Endothelial cell of umbilical vein (primary cell): ENCODE results near the gene CCDC61. TPM values are rescaled to one million over a fixed set of nuclear protein-coding genes. Genes with fewer than 3 reads are reported as not detected.

Experiments
- BruUV-seq: library from RNA; stranded (reverse); fragments of 400-500 nt; replicated peaks from 2 replicates; lab custom pipeline; 2021; lab: Mats Ljungman, UMichigan
- CTCF ChIA-PET: fragments of 300-600, 350-600 bp; sonication (Branson Sonifier 250); formaldehyde crosslinking; loops from one replicate; lab custom pipeline; 2021; ENCODE audit warnings: antibody characterized with exemption, inconsistent platforms; lab: Charles Lee
- POLR2A ChIA-PET: fragments of 300-600, 350-600 bp; sonication (Branson Sonifier 250); formaldehyde crosslinking; loops from one replicate; lab custom pipeline; 2021; ENCODE audit warnings: antibody characterized with exemption, inconsistent platforms; lab: Charles Lee
- DNase-seq: peaks from one replicate; pipeline ENCODE4 v3.0.0-alpha.2; 2011; ENCODE audit warnings: low read depth, low spot score
- FAIRE-seq: peaks from 2 replicates; lab custom pipeline; 2011; peaks lifted over from hg19 to GRCh38; lab: Jason Lieb, UNC
- H2AFZ ChIP-seq: 2 replicates; pipeline ENCODE4 v1.6.0; 2012; ENCODE audit warnings: low read depth, low read length, control low read depth, inconsistent platforms
- H3K27ac ChIP-seq: 2 replicates; pipeline ENCODE4 v1.5.1; 2011; ENCODE audit warnings: low read depth, mild to moderate bottlenecking, control low read depth, low read length, moderate library complexity; ENCODE audit not compliant: insufficient read depth
- H3K27me3 ChIP-seq, 2 experiments: 2 replicates each; pipeline versions ENCODE4 v1.6.0 to v1.6.1; 2011; ENCODE audit warnings: low read length in 2 of 2, mixed read lengths in 1 of 2; ENCODE audit not compliant: control insufficient read depth in 2 of 2, insufficient read depth in 2 of 2
- H3K36me3 ChIP-seq, 2 experiments: 2 replicates in 1 of 2; 3 replicates in 1 of 2; pipeline ENCODE4 v1.5.1; 2011; ENCODE audit warnings: low read length in 2 of 2, mild to moderate bottlenecking in 1 of 2, moderate library complexity in 1 of 2; ENCODE audit not compliant: control insufficient read depth in 2 of 2, insufficient read depth in 2 of 2; ENCODE audit errors: extremely low read depth in 1 of 2
- H3K4me1 ChIP-seq: 3 replicates; pipeline ENCODE4 v1.5.1; 2011; ENCODE audit warnings: mild to moderate bottlenecking, low read length; ENCODE audit not compliant: control insufficient read depth, insufficient read depth; ENCODE audit errors: extremely low read depth
- H3K4me2 ChIP-seq: 2 replicates; pipeline ENCODE4 v1.6.1; 2011; ENCODE audit warnings: low read length, control low read depth, mixed read lengths; ENCODE audit not compliant: insufficient read depth
- H3K4me3 ChIP-seq, 3 experiments: fragments of 200-600 bp in 1 of 3; sonication (generic), shearing (Covaris generic) in 1 of 3; replicated peaks in 1 of 3; 2 replicates each; pipeline ENCODE4 v1.5.1; 2011 to 2016; ENCODE audit warnings: control low read depth in 3 of 3, low read length in 3 of 3, mild to moderate bottlenecking in 2 of 3, inconsistent platforms in 1 of 3, low read depth in 1 of 3, moderate library complexity in 1 of 3; ENCODE audit not compliant: insufficient read depth in 1 of 3
- H3K79me2 ChIP-seq: 2 replicates; pipeline ENCODE4 v1.6.0; 2012; ENCODE audit warnings: low read length, inconsistent platforms; ENCODE audit not compliant: control insufficient read depth, insufficient read depth
- H3K9ac ChIP-seq: replicated peaks from 2 replicates; pipeline ENCODE3; 2011; ENCODE audit warnings: low read length, control low read depth; ENCODE audit not compliant: insufficient read depth; ENCODE audit errors: extremely low read depth
- H3K9me1 ChIP-seq: replicated peaks from 3 replicates; pipeline ENCODE4 v1.6.0; 2011; ENCODE audit warnings: mild to moderate bottlenecking, low read length; ENCODE audit not compliant: control insufficient read depth, insufficient read depth; ENCODE audit errors: extremely low read depth
- H3K9me3 ChIP-seq: replicated peaks from 2 replicates; pipeline ENCODE4 v1.5.1; 2012; ENCODE audit warnings: low read length, inconsistent platforms; ENCODE audit not compliant: control insufficient read depth, insufficient read depth
- H4K20me1 ChIP-seq: replicated peaks from 2 replicates; pipeline ENCODE3; 2011; ENCODE audit warnings: mild to moderate bottlenecking, low read length; ENCODE audit not compliant: control insufficient read depth, insufficient read depth; ENCODE audit errors: extremely low read depth
- CTCF ChIP-seq, 2 donors: IDR thresholded peaks; 1 replicate in 1 of 2; 2 replicates in 1 of 2; pipeline ENCODE4 v1.5.1; 2011; ENCODE audit warnings: low read length in 2 of 2, mild to moderate bottlenecking in 2 of 2, moderate library complexity in 2 of 2, control low read depth in 1 of 2, inconsistent platforms in 1 of 2, low read depth in 1 of 2; ENCODE audit not compliant: insufficient read depth in 1 of 2; ENCODE audit errors: extremely low read depth in 1 of 2
- EZH2 ChIP-seq: IDR thresholded peaks from 2 replicates; pipeline ENCODE4 v1.6.1; 2012; ENCODE audit warnings: borderline replicate concordance, low read depth, mild to moderate bottlenecking, moderate library complexity, low read length, inconsistent platforms; ENCODE audit not compliant: severe bottlenecking
- FOS ChIP-seq: IDR thresholded peaks from 2 replicates; pipeline ENCODE4 v1.6.1; 2011; ENCODE audit warnings: mild to moderate bottlenecking, low read length, moderate library complexity, borderline replicate concordance; ENCODE audit not compliant: insufficient read depth
- GATA2 ChIP-seq: IDR thresholded peaks from 2 replicates; pipeline ENCODE4 v1.7.0; 2011; ENCODE audit warnings: low read depth, mild to moderate bottlenecking, moderate library complexity, mixed read lengths, low read length; ENCODE audit not compliant: insufficient read length, insufficient read depth
- JUN ChIP-seq: IDR thresholded peaks from 2 replicates; pipeline ENCODE4 v1.6.1; 2011; ENCODE audit warnings: borderline replicate concordance, low read depth; ENCODE audit not compliant: insufficient read length, insufficient read depth
- MAX ChIP-seq: IDR thresholded peaks from 2 replicates; pipeline ENCODE4 v1.6.1; 2011; ENCODE audit not compliant: insufficient read depth, insufficient read length
- MYC ChIP-seq: IDR thresholded peaks from one replicate; pipeline ENCODE4 v1.6.1; 2011; ENCODE audit warnings: mild to moderate bottlenecking, low read depth, low read length
- POLR2A ChIP-seq: IDR thresholded peaks from 2 replicates; pipeline ENCODE4 v1.6.1; 2012; ENCODE audit warnings: low read depth, mild to moderate bottlenecking, control low read depth, low read length
- POLR2AphosphoS5 ChIP-seq: IDR thresholded peaks from 2 replicates; pipeline ENCODE4 v1.6.1; 2012; ENCODE audit warnings: low read depth, mild to moderate bottlenecking, control low read depth, low read length, moderate library complexity; ENCODE audit not compliant: insufficient read depth
- dilution Hi-C: fragments of 300-500 bp; cut with MboI; formaldehyde crosslinking; loops from one replicate; pipeline ENCODE4 v1.15.0; 2019; ENCODE audit warnings: low sequenced_read_pairs; ENCODE audit not compliant: extremely low pct_ligation_motif_present
- intact Hi-C: fragments of 100-400 bp; cut with micrococcal nuclease; formaldehyde crosslinking; loops from one replicate; pipeline ENCODE4 v1.10.0; 2022
- polyA plus RNA-seq, 4 experiments: library from polyadenylated mRNA; depleted of rRNA in 3 of 4; stranded (reverse) in 3 of 4; unstranded in 1 of 4; fragments of >200 nt; gene quantifications; 2 replicates each; pipeline versions ENCODE4 v1.2.1 to v1.2.3, GENCODE V29; 2011 to 2012; ENCODE audit warnings: missing spikeins in 1 of 4
- total RNA-seq: library from RNA; stranded (reverse); gene quantifications from 2 replicates; pipeline ENCODE4 v1.2.3, GENCODE V29; 2021

CCDC61 gene
- total and polyA plus RNA-seq, 2 donors (not counting 3 experiments of a cell fraction or from before 2014, with no cell fraction given): 10.3 to 20.1 TPM

- no peak for FAIRE-seq
- Histone ChIP-seq H4K20me1 (no peaks in the 10 kb centered on the region), H2AFZ (no peak overlapping the region), H3K9me1 (no peaks in the 10 kb centered on the region), H3K4me3 (no peak overlapping the region), H3K36me3 (no peaks in the 10 kb centered on the region), H3K4me1 (peaks cover 29% of the 10 kb centered on the region), H3K27me3 (peaks cover 7 to 22% of the 10 kb centered on the region in 2 experiments), H3K79me2 (no peaks in the 10 kb centered on the region), H3K4me2 (no peak overlapping the region), H3K9me3 (no peaks in the 10 kb centered on the region), H3K9ac (no peak overlapping the region), H3K27ac (no peak overlapping the region)
- BruUV-seq: no TSS peak
- POLR2A ChIA-PET: no interaction called here
- CTCF ChIA-PET: interaction anchor here (1.0 to 4.9 kb wide), 4 partner anchors 11 to 37 kb away, joined by 3 to 41 read pairs (median 4); no protein-coding TSS in a partner anchor
- dilution Hi-C loops: no loop called here
- intact Hi-C loops: no loop called here
- TF ChIP-seq GATA2 (no peak), POLR2AphosphoS5 (no peak), EZH2 (no peak), MAX (no peak), FOS (no peak)
- DNase-seq: no peak
Observed at GRCh38 chr19:46065486-46066071, 70.3 kb downstream of the CCDC61 start.

- BruUV-seq: no TSS peak
- Histone ChIP-seq H4K20me1 (no peaks in the 10 kb centered on the region), H3K27ac (no peak overlapping the region), H3K9me3 (no peaks in the 10 kb centered on the region), H3K4me2 (no peak overlapping the region), H3K79me2 (no peaks in the 10 kb centered on the region), H3K4me1 (peaks cover 31% of the 10 kb centered on the region), H3K4me3 (no peak overlapping the region), H3K36me3 (no peaks in the 10 kb centered on the region), H3K9ac (no peak overlapping the region), H3K9me1 (no peaks in the 10 kb centered on the region), H3K27me3 (peaks cover 7 to 14% of the 10 kb centered on the region in 2 experiments), H2AFZ (no peak overlapping the region)
- POLR2A ChIA-PET: no interaction called here
- DNase-seq (no peak), FAIRE-seq (no peak)
- TF ChIP-seq MYC: no peak
- TF ChIP-seq CTCF (IDR thresholded peaks at IDR 0.05; ENCODE audit: extremely low read depth in 1 of 2, insufficient read depth in 1 of 2, low read depth in 1 of 2, low read length in 2 of 2): no peak
- TF ChIP-seq JUN: no peak
- TF ChIP-seq FOS: no peak
- no peak for TF ChIP-seq MAX
- no peak for TF ChIP-seq POLR2A
- dilution Hi-C loops: no loop called here
- CTCF ChIA-PET: interaction anchor here (1.7 to 4.9 kb wide), 3 partner anchors 10 to 38 kb away, joined by 4 to 41 read pairs (median 5); no protein-coding TSS in a partner anchor
- intact Hi-C loops: no loop called here
Observed at GRCh38 chr19:46066471-46066870, 71.2 kb downstream of the CCDC61 start.
